ENCODE measurements around the gene HBA2. TPM values are rescaled to one million over a fixed set of nuclear protein-coding genes. Genes with fewer than 3 reads are reported as not detected.
A peak's percentile ranks its signal among the peaks of the same experiment; 100 is the strongest.

Gene HBA2
- total and polyA plus RNA-seq, 8 donors = 142 to 5,766 (median 1,612) TPM

DNA sequence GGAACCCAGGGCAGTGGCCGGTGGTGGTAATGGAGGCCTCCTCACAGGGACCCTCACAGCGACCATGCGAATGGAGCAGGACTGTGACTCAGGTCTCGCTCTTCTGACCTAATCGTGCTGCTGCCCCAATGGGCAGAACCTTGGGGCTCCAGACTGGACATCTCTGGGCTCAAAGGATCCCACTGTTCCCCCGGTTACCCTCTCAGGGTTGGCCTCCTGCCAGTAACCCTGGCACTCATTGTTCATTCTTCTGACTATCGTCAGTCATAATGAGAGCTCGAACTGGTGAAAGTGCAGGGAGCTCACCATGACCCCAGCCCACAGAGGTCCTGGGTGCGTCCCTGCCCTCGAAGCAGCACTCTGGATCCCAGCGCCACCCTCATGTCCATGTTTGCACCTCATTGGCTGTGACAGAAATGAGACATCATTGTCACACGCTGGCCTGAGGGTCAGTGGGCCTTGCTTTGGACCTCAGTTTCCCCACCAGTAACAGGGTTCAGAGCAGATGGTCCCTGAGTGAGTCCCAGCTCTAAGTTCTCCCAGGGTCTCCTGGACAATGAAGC, 30.2 kb upstream of the HBA2 start:
- TF ChIP-seq, protein P1, sequence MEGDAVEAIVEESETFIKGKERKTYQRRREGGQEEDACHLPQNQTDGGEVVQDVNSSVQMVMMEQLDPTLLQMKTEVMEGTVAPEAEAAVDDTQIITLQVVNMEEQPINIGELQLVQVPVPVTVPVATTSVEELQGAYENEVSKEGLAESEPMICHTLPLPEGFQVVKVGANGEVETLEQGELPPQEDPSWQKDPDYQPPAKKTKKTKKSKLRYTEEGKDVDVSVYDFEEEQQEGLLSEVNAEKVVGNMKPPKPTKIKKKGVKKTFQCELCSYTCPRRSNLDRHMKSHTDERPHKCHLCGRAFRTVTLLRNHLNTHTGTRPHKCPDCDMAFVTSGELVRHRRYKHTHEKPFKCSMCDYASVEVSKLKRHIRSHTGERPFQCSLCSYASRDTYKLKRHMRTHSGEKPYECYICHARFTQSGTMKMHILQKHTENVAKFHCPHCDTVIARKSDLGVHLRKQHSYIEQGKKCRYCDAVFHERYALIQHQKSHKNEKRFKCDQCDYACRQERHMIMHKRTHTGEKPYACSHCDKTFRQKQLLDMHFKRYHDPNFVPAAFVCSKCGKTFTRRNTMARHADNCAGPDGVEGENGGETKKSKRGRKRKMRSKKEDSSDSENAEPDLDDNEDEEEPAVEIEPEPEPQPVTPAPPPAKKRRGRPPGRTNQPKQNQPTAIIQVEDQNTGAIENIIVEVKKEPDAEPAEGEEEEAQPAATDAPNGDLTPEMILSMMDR (IDR thresholded peaks at IDR 0.05) = no peak
- peak in 1 of 4 donors; percentile 39 for DNase-seq
- intact Hi-C loops (cut with DNase I) = no loop called here

DNA sequence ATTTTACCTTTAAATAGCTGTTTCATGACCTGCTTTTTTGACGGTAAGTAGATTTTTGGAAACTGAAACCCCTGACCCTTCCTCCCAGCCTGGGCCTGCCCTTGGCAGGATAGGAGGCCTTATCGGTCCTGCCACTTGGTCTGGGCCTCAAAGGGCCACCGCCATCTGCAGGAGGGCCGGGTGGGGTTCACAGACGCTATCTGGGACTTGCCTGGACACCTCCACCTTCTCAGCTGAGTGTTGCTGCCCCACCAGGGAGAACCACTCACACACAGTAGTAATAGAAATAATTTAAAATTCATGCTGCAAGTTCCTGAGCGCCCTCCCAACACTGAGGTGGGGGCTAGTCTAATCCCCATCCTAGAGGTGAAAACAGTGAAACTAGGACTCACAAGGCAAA, 29.6 kb upstream of the HBA2 start:
- H3K4me3 ChIP-seq = no peak overlapping the region
- H3K36me3 ChIP-seq = no peaks in the 10 kb centered on the region
- no peak overlapping the region for H3K27ac ChIP-seq
- no peaks in the 10 kb centered on the region for H3K4me1 ChIP-seq
- ATAC-seq (no peak), DNase-seq (no peak)
- intact Hi-C loops (cut with DNase I) = no loop called here
- TF ChIP-seq, protein P1 (IDR thresholded peaks at IDR 0.05) = no peak
- H3K27me3 ChIP-seq = peaks cover 0 to 5% of the 10 kb centered on the region in 2 donors
- H3K9me3 ChIP-seq = no peaks in the 10 kb centered on the region

More for the DNA sequence above, 30.2 kb upstream of the HBA2 start:
- Histone ChIP-seq H3K9me3 (no peaks in the 10 kb centered on the region), H3K27ac (no peak overlapping the region), H3K36me3 (no peaks in the 10 kb centered on the region), H3K4me3 (no peak overlapping the region), H3K27me3 (peaks cover 0 to 5% of the 10 kb centered on the region in 2 donors), H3K4me1 (peaks cover 0 to 5% of the 10 kb centered on the region in 2 donors)
- ATAC-seq = no peak

DNA sequence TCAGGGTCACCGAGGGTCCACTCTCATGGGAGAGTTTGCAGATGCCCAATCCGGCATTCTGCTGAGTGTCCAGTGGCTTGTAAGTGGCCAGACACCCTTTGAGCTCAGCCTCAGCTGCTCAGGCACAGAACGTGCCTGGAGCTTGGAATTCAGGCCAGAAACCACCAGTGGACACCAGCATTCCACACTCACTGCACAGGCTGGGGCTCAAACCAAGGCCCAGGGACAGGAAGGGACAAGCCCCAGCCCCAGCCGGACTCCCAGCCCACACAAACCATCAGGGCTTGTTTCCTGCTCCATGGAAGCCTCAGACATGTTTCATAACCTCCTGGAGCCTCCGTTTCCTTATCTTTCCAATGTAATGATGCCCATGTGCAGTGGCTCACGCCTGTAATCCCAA, 29.2 kb upstream of the HBA2 start:
- ATAC-seq = no peak
- intact Hi-C loops (cut with DNase I) = no loop called here
- TF ChIP-seq, protein P1 (IDR thresholded peaks at IDR 0.05) = no peak
- Histone ChIP-seq H3K4me3 (no peak overlapping the region), H3K27ac (no peak overlapping the region), H3K27me3 (peaks cover 0 to 5% of the 10 kb centered on the region in 2 donors), H3K9me3 (no peaks in the 10 kb centered on the region), H3K36me3 (no peaks in the 10 kb centered on the region), H3K4me1 (no peaks in the 10 kb centered on the region)
- no peak for DNase-seq

DNA sequence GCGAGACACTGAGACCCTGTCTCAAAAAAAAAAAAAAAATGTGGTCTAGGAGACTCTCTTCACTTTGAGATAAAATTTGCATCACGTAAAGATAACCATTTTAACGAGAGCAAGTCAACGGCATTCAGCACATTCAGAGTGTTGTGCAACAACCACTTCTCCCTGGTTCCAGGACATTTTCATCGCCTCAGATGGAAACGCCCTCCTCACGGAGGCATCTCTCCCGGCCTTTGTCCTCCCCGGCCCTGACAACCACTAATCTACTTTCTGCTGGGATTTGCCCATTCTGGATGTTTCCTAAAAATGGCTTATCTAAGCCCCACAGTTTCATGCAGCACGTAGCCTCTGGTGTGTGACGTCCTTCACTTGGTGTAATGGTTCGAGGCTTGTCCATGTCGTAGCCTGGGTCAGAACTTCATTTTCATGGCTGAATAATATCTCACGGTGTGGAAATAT, 27.9 kb upstream of the HBA2 start:
- Histone ChIP-seq H3K9me3 (no peaks in the 10 kb centered on the region), H3K36me3 (no peaks in the 10 kb centered on the region), H3K27me3 (peaks cover 0 to 17% of the 10 kb centered on the region in 2 donors), H3K4me1 (no peaks in the 10 kb centered on the region), H3K4me3 (no peak overlapping the region), H3K27ac (no peak overlapping the region)
- TF ChIP-seq, protein P1 (IDR thresholded peaks at IDR 0.05) = no peak
- ATAC-seq (no peak), DNase-seq (no peak)
- intact Hi-C loops (cut with DNase I) = no loop called here

DNA sequence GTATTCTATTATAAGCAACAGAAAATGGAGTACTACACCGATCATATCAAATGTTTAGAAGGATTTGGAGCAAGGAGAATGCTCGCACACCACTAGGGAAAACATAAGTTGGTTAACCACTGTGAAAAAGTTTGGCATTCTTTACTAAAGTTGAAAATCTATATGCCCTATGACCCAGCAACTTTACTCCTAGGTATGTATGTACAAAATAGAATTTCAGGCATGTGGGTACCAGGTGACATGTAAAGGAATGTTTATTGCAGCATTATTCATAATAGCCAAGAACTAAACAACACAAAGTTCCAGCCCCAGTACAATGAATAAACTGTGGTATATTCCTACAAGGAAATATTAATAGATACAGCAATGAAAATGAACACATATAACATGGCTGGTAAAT, 26.0 kb upstream of the HBA2 start:
- H3K9me3 ChIP-seq = no peaks in the 10 kb centered on the region
- TF ChIP-seq, protein P1 (IDR thresholded peaks at IDR 0.05) = no peak
- intact Hi-C loops (cut with DNase I) = no loop called here
- H3K27ac ChIP-seq = no peak overlapping the region
- DNase-seq (no peak), ATAC-seq (no peak)
- no peaks in the 10 kb centered on the region for H3K36me3 ChIP-seq
- peaks cover 0 to 29% of the 10 kb centered on the region in 2 donors for H3K27me3 ChIP-seq
- no peaks in the 10 kb centered on the region for H3K4me1 ChIP-seq
- H3K4me3 ChIP-seq = no peak overlapping the region

All from left lung (tissue), 10 donors.